Prostate gland (tissue), 2 donors: ENCODE measurements around the gene ITIH5.

Experiments
- POLR2A ChIP-seq: fragments of 450-650 bp; IDR thresholded peaks from one replicate; pipeline ENCODE4 v1.6.1; 2016; ENCODE audit warnings: antibody characterized with exemption, mild to moderate bottlenecking
- POLR2AphosphoS5 ChIP-seq: sonication (generic); formaldehyde crosslinking; IDR thresholded peaks from one replicate; pipeline ENCODE4 v1.6.1; 2017; ENCODE audit warnings: antibody characterized with exemption
- TF ChIP-seq, protein P1 (sequence below), 4 experiments: fragments of 200-600 bp in 2 of 4; fragments of 450-650 bp in 2 of 4; sonication (generic) in 2 of 4; IDR thresholded peaks; 1 replicate in 3 of 4; 2 replicates in 1 of 4; pipeline ENCODE4 v1.5.1; 2016 to 2019; ENCODE audit warnings: antibody characterized with exemption in 4 of 4, mild to moderate bottlenecking in 2 of 4, moderate library complexity in 2 of 4

DNA sequence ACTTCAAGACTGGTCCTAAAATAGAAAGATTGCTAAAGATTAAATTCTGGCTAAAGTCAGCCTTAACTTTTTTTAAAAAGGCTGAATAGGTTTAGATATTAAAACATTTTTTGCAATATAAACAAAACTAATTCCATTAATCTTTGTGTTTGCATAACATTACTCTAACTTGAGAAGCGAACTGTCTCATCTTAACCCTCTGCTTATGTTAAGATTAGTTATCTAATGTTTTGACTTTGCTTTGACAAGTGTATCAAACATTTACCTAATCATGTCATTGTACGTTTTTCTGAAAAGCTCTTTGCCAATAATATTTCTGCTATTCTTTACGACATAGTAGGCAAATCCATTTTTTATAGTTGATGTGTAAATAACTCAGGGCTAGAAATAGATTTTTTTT is 68.0 kb downstream of the ITIH5 start:
- TF ChIP-seq, protein P1, sequence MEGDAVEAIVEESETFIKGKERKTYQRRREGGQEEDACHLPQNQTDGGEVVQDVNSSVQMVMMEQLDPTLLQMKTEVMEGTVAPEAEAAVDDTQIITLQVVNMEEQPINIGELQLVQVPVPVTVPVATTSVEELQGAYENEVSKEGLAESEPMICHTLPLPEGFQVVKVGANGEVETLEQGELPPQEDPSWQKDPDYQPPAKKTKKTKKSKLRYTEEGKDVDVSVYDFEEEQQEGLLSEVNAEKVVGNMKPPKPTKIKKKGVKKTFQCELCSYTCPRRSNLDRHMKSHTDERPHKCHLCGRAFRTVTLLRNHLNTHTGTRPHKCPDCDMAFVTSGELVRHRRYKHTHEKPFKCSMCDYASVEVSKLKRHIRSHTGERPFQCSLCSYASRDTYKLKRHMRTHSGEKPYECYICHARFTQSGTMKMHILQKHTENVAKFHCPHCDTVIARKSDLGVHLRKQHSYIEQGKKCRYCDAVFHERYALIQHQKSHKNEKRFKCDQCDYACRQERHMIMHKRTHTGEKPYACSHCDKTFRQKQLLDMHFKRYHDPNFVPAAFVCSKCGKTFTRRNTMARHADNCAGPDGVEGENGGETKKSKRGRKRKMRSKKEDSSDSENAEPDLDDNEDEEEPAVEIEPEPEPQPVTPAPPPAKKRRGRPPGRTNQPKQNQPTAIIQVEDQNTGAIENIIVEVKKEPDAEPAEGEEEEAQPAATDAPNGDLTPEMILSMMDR (IDR thresholded peaks at IDR 0.05) = no peak
- TF ChIP-seq POLR2A (no peak), POLR2AphosphoS5 (no peak)
